GM21526 (cell line): Measurements from ENCODE around the gene SLC25A31.

Experiments used
- ATAC-seq: cut with Tn5 transposase; IDR thresholded peaks from one replicate; pipeline ENCODE4 v1.9.1; 2021; ENCODE audit warnings: moderate library complexity; ENCODE audit not compliant: unreplicated experiment, low FRiP score

The SLC25A31 gene

GRCh38 chr4:127776620-127777019 lies 46.4 kb downstream of the SLC25A31 start:
- no peak for ATAC-seq

- no peak for ATAC-seq
Observed at GRCh38 chr4:127777487-127777886, 47.3 kb downstream of the SLC25A31 start.

GRCh38 chr4:127778102-127778501 lies 47.9 kb downstream of the SLC25A31 start:
- ATAC-seq = no peak

- no peak for ATAC-seq
Observed at GRCh38 chr4:127780598-127780997, 50.4 kb downstream of the SLC25A31 start.

- ATAC-seq = peak; percentile 33
Observed at GRCh38 chr4:127781300-127782024, 51.3 kb downstream of the SLC25A31 start.

DNA sequence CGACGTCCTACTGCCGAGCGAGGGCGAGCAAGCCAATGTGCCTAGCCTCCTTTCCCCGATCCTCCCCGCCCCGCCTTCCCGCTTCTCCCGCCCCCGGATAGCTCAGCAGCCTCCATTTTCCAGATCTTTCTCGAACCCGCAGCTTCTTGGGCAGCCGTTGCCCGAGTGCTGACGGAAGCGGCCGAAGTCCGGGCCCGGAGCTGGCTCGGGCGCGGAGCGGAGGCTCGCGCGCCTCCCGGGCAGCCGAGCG lies 51.8 kb downstream of the SLC25A31 start:
- peak; percentile 82 for ATAC-seq

DNA sequence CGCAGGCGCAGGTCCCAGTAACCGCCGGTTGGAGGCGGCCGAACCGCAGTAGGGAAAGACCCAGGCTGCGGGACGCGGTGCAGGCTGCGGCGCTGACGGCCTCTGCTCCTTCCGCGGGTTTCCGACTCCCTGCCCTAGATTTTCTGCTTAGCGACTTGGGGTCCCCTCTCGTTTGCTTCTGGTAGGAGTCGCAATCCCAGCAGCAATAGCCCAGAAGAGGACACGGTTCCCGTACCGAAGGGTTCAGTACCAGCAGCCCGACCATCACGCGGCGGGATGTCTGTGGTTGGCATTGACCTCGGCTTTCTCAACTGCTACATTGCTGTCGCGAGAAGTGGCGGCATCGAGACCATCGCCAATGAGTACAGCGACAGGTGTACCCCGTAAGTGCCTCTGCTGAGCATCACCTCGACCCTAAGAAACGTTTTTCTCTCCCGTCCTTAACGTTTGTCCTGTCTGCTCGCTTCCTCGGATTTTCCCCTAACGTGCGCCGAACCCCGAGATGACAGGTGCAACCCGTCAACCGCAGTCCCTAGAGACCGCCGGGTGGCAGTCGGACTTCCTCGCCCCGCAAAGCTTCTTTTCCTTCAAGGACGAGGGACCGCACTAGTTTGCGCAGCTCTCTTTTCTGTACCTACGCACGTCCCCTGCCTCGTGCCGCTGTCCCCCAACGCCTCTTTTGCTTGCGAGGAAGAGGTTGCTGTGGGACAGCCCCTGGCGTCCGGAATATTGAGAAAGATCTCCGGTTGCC lies 52.2 kb downstream of the SLC25A31 start, which contains the start of gene HSPA4L:
Gene HSPA4L (plus strand): TSS at position 48 of the 751 bp plus-strand sequence. CDS start 229 bp downstream, at position 277.
- peak; percentile 44 for ATAC-seq

DNA sequence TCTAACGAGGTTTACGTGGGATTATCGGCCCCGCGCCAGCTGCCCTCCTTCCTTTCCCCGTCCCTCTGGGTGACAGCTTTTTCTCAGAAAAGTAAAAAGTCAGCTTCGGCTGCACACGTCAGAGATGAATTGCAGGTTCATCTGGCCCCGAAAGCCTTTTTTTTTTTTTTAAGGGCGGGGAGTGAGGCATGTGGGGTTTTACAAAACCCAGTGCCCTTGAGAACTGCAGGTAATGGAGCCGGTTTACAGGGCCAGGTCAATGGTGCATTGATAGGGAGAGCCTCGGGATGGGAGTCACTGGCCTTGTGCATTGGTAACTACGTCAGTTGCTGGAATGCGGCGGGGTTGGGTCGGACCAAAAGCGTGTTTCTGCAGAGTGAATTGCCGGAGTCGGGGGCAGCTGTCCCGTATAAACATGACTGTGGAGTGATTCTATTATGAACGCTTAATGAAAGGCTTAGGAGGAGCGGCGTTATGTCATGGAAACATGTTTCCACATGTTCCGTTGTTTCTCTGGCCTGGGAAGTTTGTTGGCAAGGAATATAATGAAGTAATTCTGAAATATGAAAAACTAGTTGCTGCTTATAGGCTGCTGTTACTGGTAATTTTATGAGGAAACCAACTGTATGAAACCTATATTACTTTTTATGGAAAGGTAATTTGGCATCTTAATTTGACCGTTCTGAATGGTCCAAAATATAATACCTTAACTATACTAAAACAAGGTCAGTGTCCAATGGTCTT lies 53.0 kb downstream of the SLC25A31 start:
- no peak for ATAC-seq

- no peak for ATAC-seq
Observed at GRCh38 chr4:127783955-127784770, 54.0 kb downstream of the SLC25A31 start.

- ATAC-seq = no peak
Observed at GRCh38 chr4:127788517-127788916, 58.3 kb downstream of the SLC25A31 start.

DNA sequence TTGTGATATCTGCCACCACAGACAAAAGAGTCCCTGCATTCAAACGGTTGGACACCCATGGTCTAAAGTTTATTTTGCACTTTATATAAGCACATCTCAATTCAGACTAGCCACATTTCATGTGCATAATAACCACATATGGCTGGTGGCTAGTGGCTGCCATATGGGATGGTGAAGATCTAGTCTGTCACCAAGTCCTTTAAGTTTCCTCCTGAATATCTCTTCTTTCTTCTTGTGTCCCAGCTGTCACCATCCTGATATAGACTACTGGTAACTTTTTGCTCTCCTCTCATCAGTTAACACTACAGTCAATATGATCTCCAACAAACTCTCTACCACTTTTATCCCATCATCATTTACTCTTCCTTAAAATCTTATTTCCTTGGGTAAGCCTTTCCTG lies 61.2 kb downstream of the SLC25A31 start:
- ATAC-seq = no peak

DNA sequence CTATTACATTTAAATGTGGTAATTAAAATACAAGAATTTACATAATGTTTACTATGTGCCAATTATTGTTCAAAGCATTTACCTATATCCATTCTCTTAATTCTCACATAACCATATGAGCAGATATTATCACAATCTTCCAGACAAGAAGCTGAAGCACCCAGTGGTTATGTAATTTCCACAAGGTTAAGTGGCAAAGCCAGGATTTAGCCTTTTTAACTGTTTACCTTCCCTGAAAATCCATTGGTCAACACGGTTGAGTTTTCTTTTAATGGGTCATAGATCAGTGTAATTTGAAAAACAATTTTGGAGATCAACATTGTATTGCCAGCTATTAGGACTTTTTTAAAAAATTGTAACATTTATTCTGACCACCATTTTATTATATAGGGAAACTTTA lies 63.3 kb downstream of the SLC25A31 start:
- no peak for ATAC-seq

GRCh38 chr4:127799711-127800110 lies 69.5 kb downstream of the SLC25A31 start:
- no peak for ATAC-seq

- ATAC-seq = no peak
Observed at GRCh38 chr4:127809173-127809800, 79.1 kb downstream of the SLC25A31 start.

DNA sequence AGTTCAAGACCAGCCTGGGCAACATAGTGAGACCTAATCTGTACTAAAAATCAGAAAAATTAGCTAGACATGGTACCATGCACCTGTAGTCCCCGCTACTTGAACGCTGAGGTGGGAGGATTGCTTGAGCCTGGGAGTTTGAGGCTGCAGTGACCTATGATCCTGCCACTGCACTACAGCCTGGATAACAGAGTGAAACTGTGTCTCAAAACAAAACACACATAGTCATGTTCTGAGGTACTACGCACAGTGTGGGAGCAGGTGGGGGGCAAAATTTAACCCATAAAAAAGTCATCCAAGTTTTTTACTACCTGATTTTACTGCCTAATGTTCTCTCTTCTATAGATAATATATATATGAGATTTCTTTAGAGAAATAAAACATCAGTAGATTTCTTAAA lies 80.4 kb downstream of the SLC25A31 start:
- ATAC-seq = no peak

GRCh38 chr4:127822430-127822829 lies 92.2 kb downstream of the SLC25A31 start:
- ATAC-seq = no peak
